ENCODE data around the gene NR1D2. TPM values are rescaled to one million over a fixed set of nuclear protein-coding genes. Genes with fewer than 3 reads are reported as not detected.
A peak's percentile ranks its signal among the peaks of the same experiment; 100 is the strongest.
"Not testable (repeated sequence)": the region's sequence is repeated elsewhere in the genome, so short reads cannot be mapped to it uniquely, and the experiment has no call there.

Gene NR1D2
- total RNA-seq, 4 donors from 2014 or later = 36.9 to 52.1 (median 41.5) TPM

GRCh38 chr3:23916886-23917678, 28.0 kb upstream of the NR1D2 start, which contains the start of the genes NKIRAS1 and RPL15:
NKIRAS1 (minus strand) TSS chr3:23916990; CDS start chr3:23910904, 6,086 bp downstream.
RPL15 (plus strand) TSS chr3:23917132; CDS start chr3:23917860, 728 bp downstream.
- Histone ChIP-seq H3K27me3 (no peaks in the 10 kb centered on the region), H3K9me3 (no peaks in the 10 kb centered on the region), H3K36me3 (peaks cover 0 to 41% of the 10 kb centered on the region in 2 donors), H3K27ac (peak within 1 kb of the TSS; percentile 70 to 97 (median 93)), H3K4me3 (peak within 1 kb of the TSS; percentile 61 to 94), H3K4me1 (peaks cover 3 to 57% (median 9%) of the 10 kb centered on the region in 3 donors)
- peak; percentile 99 for ATAC-seq
- WGBS, 2 donors (ENCODE audit: low coverage in 1 of 2) = 0% methylated on average over 3 to 9 of the region's 64 CpGs
- TF ChIP-seq EP300 (IDR thresholded peaks at IDR 0.05) (no peak), POLR2AphosphoS5 (IDR thresholded peaks at IDR 0.05) (peak; percentile 100), POLR2A (IDR thresholded peaks at IDR 0.05) (peak; percentile 95 to 98)
- TF ChIP-seq, protein P1, sequence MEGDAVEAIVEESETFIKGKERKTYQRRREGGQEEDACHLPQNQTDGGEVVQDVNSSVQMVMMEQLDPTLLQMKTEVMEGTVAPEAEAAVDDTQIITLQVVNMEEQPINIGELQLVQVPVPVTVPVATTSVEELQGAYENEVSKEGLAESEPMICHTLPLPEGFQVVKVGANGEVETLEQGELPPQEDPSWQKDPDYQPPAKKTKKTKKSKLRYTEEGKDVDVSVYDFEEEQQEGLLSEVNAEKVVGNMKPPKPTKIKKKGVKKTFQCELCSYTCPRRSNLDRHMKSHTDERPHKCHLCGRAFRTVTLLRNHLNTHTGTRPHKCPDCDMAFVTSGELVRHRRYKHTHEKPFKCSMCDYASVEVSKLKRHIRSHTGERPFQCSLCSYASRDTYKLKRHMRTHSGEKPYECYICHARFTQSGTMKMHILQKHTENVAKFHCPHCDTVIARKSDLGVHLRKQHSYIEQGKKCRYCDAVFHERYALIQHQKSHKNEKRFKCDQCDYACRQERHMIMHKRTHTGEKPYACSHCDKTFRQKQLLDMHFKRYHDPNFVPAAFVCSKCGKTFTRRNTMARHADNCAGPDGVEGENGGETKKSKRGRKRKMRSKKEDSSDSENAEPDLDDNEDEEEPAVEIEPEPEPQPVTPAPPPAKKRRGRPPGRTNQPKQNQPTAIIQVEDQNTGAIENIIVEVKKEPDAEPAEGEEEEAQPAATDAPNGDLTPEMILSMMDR (IDR thresholded peaks at IDR 0.05) = peak; percentile 63 to 92 (median 78)

GRCh38 chr3:23917679-23918303, 27.3 kb upstream of the NR1D2 start:
- Histone ChIP-seq H3K36me3 (peaks cover 0 to 48% of the 10 kb centered on the region in 2 donors), H3K4me3 (peak overlapping the region; percentile 61 to 94), H3K27ac (peak overlapping the region; percentile 70 to 97 (median 93)), H3K4me1 (peaks cover 3 to 57% (median 9%) of the 10 kb centered on the region in 3 donors)
- not testable (repeated sequence) for H3K27me3 ChIP-seq, ATAC-seq, H3K9me3 ChIP-seq
- WGBS, 2 donors (ENCODE audit: low coverage in 1 of 2) = 0% methylated on average over 3 of the region's 21 CpGs

DNA sequence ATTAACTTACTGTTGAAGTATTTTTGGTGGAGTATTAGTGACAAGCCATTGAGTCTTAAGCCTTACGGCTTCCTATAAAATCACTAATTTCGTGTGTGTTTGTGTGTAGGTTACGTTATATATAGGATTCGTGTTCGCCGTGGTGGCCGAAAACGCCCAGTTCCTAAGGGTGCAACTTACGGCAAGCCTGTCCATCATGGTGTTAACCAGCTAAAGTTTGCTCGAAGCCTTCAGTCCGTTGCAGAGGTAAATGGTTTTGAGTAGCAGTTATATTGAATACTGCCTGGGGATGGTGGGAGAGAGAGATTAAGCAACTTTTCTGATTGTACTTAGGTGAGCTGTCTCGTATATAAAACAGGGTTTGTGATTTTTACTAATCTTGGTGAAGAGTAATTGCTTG, 26.8 kb upstream of the NR1D2 start:
- peaks cover 3 to 57% (median 9%) of the 10 kb centered on the region in 3 donors for H3K4me1 ChIP-seq
- 27 to 30% methylated on average over 9 to 12 of the region's 12 CpGs for WGBS, 2 donors (ENCODE audit: low coverage in 1 of 2)
- peak overlapping the region in 3 of 4 donors; percentile 91 to 97 (median 95) for H3K27ac ChIP-seq
- H3K36me3 ChIP-seq = peaks cover 0 to 48% of the 10 kb centered on the region in 2 donors
- H3K9me3 ChIP-seq, H3K27me3 ChIP-seq, ATAC-seq: not testable (repeated sequence)
- H3K4me3 ChIP-seq = peak overlapping the region; percentile 61 to 94

GRCh38 chr3:23919628-23920027, 25.5 kb upstream of the NR1D2 start:
- no peak for ATAC-seq
- H3K4me1 ChIP-seq = peaks cover 3 to 48% (median 9%) of the 10 kb centered on the region in 3 donors
- no peak overlapping the region for H3K4me3 ChIP-seq
- peaks cover 0 to 48% of the 10 kb centered on the region in 2 donors for H3K36me3 ChIP-seq
- no peaks in the 10 kb centered on the region for H3K27me3 ChIP-seq
- no peak overlapping the region for H3K27ac ChIP-seq
- TF ChIP-seq POLR2A (IDR thresholded peaks at IDR 0.05) (no peak), EP300 (IDR thresholded peaks at IDR 0.05) (no peak), POLR2AphosphoS5 (IDR thresholded peaks at IDR 0.05) (no peak)
- TF ChIP-seq, protein P1 (IDR thresholded peaks at IDR 0.05) = no peak
- no peaks in the 10 kb centered on the region for H3K9me3 ChIP-seq
- 65 to 69% methylated on average over 2 of the region's 2 CpGs for WGBS, 2 donors (ENCODE audit: low coverage in 1 of 2)

DNA sequence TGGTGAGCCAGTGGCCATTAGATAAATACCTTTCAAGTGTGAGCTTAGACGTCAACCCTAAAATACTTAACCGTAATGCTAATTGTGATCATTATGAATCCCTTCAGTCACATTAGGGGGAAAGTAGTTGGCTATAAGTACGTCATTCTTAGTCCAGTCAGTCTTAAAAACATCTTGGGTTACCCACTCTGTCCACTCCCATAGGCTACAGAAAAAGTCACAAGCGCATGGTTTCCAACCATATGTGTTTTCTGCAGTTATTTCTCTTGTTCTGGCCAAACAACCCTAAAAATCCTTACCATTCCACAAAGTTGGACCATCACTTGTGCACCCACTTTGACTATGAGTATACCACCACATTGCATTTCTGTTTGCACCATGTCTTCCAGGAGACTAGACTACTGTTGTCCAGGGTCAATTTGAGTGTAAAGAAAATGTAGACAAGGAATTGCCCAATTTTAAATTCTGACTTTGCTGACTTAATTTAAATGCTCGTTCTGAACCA, 24.9 kb upstream of the NR1D2 start:
- ATAC-seq = no peak
- TF ChIP-seq, protein P1 (IDR thresholded peaks at IDR 0.05) = no peak
- TF ChIP-seq POLR2AphosphoS5 (IDR thresholded peaks at IDR 0.05) = no peak
- TF ChIP-seq POLR2A (IDR thresholded peaks at IDR 0.05) = no peak
- no peak for TF ChIP-seq EP300 (IDR thresholded peaks at IDR 0.05)
- no peak overlapping the region for H3K4me3 ChIP-seq
- peaks cover 3 to 42% (median 9%) of the 10 kb centered on the region in 3 donors for H3K4me1 ChIP-seq
- H3K9me3 ChIP-seq = no peaks in the 10 kb centered on the region
- 75 to 80% methylated on average over 5 of the region's 5 CpGs for WGBS, 2 donors (ENCODE audit: low coverage in 1 of 2)
- H3K36me3 ChIP-seq = peaks cover 0 to 48% of the 10 kb centered on the region in 2 donors
- H3K27me3 ChIP-seq = no peaks in the 10 kb centered on the region
- no peak overlapping the region for H3K27ac ChIP-seq

Data from gastroesophageal sphincter (tissue), 4 donors.